ENCODE results near the gene ELAVL1. TPM values are rescaled to one million over a fixed set of nuclear protein-coding genes. Genes with fewer than 3 reads are reported as not detected.

ELAVL1 gene
- total and polyA plus RNA-seq, 2 experiments from 2014 or later: 81.6 to 143 TPM

DNA sequence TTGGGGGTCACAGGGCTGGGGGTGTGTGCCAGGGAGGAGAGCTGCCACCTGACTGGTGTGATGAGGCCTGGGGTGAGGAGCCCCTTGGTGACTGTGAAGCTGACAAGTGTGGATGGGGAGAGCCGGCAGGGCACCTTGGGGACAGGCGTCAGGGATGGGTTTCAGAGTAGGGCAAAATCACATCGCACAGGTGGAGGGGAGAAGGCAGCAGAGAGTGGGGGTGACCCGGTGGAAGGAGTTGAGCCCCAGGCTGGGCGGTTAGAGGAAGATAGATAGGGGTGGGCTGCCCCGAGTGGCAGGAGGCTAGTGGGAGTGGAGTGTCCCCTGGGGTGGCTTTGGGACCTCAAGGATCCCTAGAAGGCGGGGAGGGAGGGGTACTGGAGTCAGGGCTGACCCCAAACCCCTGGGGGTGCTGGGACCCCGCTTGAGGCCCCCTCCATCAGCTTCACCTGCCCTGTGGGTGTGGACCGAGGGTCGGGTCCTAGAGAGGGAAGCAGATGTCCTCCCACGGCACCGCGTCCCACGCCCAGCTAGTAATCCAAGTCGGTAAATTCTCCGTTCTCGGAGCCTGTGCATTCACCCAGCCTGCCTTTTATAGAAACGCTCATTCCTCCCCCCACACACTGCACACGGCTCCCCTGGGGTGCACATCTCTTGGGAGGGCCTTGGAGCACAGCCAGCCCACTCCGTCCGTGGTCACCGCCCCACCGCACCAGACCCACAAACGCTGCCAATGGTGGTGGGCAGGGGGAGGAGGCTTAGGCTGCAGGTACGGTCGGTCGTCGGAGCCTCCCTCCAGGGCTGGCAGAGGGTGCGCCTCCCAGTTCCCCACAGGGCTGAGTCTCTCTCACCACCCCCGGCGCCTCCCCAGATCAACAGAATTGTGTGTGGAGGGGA lies 81.9 kb downstream of the ELAVL1 start:
- H3K4me2 ChIP-seq: no peak overlapping the region
- H3K36me3 ChIP-seq (ENCODE audit: insufficient read depth): no peaks in the 10 kb centered on the region
- ATAC-seq (no peak), DNase-seq (ENCODE audit: low spot score) (no peak)
- no peaks in the 10 kb centered on the region for H3K9me2 ChIP-seq (ENCODE audit: insufficient read depth)
- Mint-ChIP-seq H3K4me3 (peak overlapping the region; percentile 19; the same call in 1 of the 3 replicates), H3K4me1 (peaks cover 13% of the 10 kb centered on the region), H3K36me3 (ENCODE audit: low read depth) (peaks cover 20% of the 10 kb centered on the region; the same call in 2 of the 3 replicates), H3K27ac (no peak overlapping the region), H3K9me3 (no peaks in the 10 kb centered on the region), H3K27me3 (ENCODE audit: insufficient read depth, low read depth, poor library complexity) (peaks cover 26% of the 10 kb centered on the region)
- H3K79me2 ChIP-seq (replicated peaks; ENCODE audit: insufficient read depth): no peaks in the 10 kb centered on the region
- no peak overlapping the region for H3K4me3 ChIP-seq
- peaks cover 31% of the 10 kb centered on the region for H3F3A ChIP-seq (replicated peaks; ENCODE audit: low read depth)
- peaks cover 9% of the 10 kb centered on the region; the same call in 1 of the 2 replicates for H4K20me1 ChIP-seq (replicated peaks; ENCODE audit: insufficient read depth)
- no peak overlapping the region for H3K27ac ChIP-seq (ENCODE audit: low read depth)
- peaks cover 4% of the 10 kb centered on the region; the same call in 1 of the 2 replicates for H3K4me1 ChIP-seq (ENCODE audit: insufficient read depth)
- no peak overlapping the region for H2AFZ ChIP-seq
- TF ChIP-seq, protein P1, sequence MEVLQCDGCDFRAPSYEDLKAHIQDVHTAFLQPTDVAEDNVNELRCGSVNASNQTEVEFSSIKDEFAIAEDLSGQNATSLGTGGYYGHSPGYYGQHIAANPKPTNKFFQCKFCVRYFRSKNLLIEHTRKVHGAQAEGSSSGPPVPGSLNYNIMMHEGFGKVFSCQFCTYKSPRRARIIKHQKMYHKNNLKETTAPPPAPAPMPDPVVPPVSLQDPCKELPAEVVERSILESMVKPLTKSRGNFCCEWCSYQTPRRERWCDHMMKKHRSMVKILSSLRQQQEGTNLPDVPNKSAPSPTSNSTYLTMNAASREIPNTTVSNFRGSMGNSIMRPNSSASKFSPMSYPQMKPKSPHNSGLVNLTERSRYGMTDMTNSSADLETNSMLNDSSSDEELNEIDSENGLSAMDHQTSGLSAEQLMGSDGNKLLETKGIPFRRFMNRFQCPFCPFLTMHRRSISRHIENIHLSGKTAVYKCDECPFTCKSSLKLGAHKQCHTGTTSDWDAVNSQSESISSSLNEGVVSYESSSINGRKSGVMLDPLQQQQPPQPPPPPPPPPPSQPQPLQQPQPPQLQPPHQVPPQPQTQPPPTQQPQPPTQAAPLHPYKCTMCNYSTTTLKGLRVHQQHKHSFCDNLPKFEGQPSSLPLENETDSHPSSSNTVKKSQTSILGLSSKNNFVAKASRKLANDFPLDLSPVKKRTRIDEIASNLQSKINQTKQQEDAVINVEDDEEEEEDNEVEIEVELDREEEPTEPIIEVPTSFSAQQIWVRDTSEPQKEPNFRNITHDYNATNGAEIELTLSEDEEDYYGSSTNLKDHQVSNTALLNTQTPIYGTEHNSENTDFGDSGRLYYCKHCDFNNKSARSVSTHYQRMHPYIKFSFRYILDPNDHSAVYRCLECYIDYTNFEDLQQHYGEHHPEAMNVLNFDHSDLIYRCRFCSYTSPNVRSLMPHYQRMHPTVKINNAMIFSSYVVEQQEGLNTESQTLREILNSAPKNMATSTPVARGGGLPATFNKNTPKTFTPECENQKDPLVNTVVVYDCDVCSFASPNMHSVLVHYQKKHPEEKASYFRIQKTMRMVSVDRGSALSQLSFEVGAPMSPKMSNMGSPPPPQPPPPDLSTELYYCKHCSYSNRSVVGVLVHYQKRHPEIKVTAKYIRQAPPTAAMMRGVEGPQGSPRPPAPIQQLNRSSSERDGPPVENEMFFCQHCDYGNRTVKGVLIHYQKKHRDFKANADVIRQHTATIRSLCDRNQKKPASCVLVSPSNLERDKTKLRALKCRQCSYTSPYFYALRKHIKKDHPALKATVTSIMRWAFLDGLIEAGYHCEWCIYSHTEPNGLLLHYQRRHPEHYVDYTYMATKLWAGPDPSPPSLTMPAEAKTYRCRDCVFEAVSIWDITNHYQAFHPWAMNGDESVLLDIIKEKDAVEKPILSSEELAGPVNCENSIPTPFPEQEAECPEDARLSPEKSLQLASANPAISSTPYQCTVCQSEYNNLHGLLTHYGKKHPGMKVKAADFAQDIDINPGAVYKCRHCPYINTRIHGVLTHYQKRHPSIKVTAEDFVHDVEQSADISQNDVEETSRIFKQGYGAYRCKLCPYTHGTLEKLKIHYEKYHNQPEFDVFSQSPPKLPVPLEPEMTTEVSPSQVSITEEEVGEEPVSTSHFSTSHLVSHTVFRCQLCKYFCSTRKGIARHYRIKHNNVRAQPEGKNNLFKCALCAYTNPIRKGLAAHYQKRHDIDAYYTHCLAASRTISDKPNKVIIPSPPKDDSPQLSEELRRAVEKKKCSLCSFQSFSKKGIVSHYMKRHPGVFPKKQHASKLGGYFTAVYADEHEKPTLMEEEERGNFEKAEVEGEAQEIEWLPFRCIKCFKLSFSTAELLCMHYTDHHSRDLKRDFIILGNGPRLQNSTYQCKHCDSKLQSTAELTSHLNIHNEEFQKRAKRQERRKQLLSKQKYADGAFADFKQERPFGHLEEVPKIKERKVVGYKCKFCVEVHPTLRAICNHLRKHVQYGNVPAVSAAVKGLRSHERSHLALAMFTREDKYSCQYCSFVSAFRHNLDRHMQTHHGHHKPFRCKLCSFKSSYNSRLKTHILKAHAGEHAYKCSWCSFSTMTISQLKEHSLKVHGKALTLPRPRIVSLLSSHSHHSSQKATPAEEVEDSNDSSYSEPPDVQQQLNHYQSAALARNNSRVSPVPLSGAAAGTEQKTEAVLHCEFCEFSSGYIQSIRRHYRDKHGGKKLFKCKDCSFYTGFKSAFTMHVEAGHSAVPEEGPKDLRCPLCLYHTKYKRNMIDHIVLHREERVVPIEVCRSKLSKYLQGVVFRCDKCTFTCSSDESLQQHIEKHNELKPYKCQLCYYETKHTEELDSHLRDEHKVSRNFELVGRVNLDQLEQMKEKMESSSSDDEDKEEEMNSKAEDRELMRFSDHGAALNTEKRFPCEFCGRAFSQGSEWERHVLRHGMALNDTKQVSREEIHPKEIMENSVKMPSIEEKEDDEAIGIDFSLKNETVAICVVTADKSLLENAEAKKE (CRISPR knock-in tag; IDR thresholded peaks at IDR 0.05): no peak
- TF ChIP-seq ZNF331 (CRISPR knock-in tag; IDR thresholded peaks at IDR 0.05; ENCODE audit: low read depth) (no peak), POLR2AphosphoS5 (IDR thresholded peaks at IDR 0.05; ENCODE audit: low read depth) (no peak), CREB1 (CRISPR knock-in tag; IDR thresholded peaks at IDR 0.05; ENCODE audit: low read depth) (no peak)
- TF ChIP-seq, protein P2, sequence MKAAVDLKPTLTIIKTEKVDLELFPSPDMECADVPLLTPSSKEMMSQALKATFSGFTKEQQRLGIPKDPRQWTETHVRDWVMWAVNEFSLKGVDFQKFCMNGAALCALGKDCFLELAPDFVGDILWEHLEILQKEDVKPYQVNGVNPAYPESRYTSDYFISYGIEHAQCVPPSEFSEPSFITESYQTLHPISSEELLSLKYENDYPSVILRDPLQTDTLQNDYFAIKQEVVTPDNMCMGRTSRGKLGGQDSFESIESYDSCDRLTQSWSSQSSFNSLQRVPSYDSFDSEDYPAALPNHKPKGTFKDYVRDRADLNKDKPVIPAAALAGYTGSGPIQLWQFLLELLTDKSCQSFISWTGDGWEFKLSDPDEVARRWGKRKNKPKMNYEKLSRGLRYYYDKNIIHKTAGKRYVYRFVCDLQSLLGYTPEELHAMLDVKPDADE (IDR thresholded peaks at IDR 0.05): no peak
- peaks cover 8% of the 10 kb centered on the region for H3K27me3 ChIP-seq (ENCODE audit: insufficient read depth)
